CD1c-positive myeloid dendritic cell (primary cell): Measurements from ENCODE around the gene PSMB8.

ENCODE experiments used
- DNase-seq: peaks from one replicate; pipeline ENCODE4 v3.0.0-alpha.2; 2016; ENCODE audit errors: extremely low spot score

Gene PSMB8

GRCh38 chr6:32855467-32856174, 11.8 kb upstream of the PSMB8 start:
- no peak for DNase-seq

- DNase-seq = peak; percentile 67
Measured at GRCh38 chr6:32854376-32855178, 10.7 kb upstream of the PSMB8 start.

DNA sequence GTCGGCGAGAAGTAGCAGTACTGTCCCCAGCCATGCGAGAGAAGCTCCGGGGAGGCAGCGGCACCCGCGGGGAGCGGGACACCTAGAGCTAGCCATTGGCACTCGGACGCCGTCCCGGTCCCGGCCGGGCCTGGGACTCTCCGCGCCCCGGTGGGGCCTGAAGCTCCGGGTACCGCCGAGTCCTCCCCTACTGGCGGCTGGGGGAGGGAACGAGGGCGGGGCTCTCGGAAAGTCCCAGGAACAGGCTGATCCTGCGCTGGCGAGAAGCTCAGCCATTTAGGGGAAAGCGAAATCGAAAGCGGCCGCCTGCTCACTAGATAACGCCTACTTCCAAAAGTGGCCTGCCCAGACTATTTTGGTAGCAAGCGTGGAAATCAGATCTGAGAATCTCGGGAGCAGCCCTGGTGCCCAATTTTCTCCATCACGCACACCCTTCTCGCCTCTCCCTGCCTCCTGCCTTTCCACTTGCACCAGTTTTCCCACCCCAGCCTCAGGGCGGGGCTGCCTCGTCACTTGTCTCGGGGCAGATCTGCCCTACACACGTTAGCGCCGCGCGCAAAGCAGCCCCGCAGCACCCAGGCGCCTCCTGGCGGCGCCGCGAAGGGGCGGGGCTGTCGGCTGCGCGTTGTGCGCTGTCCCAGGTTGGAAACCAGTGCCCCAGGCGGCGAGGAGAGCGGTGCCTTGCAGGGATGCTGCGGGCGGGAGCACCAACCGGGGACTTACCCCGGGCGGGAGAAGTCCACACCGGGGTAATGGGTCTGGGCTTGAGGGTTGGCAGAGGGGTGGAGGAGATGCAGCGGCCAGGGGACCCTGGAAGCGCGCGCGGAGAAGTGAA, 9.9 kb upstream of the PSMB8 start, which contains the start of the genes PSMB9 and TAP1:
PSMB9 (plus strand) TSS at position 652 of the 835 bp plus-strand sequence; CDS start at position 690, 38 bp downstream.
TAP1 (minus strand) TSS at position 164 of the 835 bp plus-strand sequence; CDS start at position 96, 68 bp downstream.
- DNase-seq = peak; percentile 97

DNA sequence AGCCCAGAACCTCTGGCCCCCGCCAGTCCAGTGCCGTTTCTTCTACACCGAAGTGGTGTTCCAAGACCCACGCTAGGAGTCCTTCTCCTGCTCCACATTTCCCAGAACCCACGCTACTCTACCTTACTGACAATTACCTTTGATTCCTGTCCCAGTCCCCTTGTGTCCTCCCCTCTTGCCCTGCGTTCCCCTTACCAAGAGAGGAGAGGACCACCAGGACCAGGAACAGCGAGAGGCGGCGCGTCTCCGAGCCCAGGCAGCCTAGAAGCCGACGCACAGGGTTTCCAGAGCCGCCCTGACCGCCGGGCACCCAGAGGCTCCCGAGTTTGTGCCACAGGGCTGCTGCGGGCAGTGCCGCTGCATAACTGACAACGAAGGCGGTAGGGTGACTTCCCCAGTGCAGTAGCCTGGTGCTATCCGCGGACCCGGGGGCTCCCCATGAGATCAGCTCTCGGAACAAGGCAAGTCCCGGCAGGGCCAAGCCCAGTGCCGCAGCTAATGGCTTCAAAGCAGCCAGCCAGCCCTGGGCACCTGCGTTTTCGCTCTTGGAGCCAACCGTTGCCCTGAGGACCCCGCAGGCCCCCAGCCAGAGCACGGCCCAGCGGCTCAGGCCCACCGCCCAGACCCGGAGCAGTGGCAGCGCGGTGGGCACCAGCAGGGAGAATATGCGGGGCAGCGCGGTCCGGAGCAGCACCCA, 9.1 kb upstream of the PSMB8 start:
- DNase-seq = peak; percentile 62

DNA sequence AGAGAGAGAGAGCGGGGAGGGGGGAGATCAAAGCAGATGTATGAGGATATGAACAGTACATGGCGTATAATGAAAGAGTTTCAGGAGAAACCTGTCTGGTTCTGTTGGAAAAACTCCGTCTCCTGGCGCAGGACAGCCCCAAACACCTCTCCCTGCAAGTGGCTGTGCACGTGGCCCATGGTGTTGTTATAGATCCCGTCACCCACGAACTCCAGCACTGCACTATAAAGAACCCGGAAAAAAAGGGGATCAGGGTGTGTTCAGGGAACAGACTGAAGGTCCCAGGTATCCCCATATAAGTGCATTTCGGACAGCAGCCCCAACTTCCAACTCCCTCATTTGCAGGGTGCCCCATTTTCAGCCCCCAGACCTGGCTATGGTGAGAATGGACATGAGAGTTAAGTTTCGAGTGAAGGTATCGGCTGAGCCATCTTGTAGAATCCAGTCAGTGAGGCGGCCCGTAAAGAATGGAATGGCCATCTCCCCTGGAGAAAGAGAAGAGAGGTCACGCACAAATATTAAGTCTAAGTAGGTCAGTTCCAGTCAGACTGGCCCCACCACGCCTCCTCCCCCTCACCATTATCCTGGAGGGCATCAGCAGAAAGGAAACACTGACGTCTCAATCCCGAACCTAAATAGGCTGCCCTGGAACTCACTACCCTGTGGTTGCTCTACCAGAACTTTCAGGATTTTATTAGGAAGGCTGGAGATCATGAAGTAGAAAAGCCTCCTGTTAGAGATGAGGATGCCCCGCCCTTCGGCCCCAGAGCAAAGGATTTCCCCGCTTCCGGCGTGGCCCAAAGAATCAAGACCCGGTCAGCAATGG, 8.4 kb upstream of the PSMB8 start:
- DNase-seq = no peak

DNA sequence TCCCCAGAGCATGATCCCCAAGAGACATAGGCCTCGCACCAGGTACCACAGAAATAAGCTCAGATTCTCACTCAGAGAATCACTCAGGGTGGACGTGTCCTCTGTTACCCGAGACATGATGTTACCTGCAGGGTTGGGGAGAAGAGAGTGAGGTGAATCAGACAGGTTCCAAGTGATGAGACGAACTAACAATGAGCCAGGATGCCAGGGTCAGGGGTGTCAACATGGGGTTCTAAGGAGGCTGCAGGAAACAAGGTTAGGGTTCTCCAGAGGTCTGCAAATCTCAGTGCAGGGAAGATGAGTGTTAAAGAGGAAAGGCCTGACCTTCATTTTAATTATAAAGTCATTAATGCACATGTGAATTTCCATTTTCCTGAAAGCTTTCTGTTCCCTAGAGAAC, 7.2 kb upstream of the PSMB8 start:
- no peak for DNase-seq

DNA sequence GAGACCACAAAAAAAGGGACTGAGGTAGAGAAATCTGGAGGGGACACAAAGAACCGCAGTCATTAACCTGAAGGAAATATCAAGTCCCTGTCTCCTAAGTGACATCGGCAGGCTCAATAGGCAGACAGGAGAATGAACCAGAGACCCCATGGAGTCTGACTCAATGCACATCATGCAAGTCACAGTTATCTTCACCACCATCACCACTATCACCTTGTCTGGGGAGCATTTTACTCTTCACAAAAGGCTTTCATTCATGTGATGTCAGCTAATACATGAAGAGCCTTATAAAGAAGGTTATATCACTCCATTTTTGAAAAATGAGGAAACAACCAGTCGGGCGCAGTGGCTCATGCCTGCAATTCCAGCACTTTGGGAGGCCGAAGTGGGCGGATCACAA, 5.3 kb upstream of the PSMB8 start:
- DNase-seq = no peak

DNA sequence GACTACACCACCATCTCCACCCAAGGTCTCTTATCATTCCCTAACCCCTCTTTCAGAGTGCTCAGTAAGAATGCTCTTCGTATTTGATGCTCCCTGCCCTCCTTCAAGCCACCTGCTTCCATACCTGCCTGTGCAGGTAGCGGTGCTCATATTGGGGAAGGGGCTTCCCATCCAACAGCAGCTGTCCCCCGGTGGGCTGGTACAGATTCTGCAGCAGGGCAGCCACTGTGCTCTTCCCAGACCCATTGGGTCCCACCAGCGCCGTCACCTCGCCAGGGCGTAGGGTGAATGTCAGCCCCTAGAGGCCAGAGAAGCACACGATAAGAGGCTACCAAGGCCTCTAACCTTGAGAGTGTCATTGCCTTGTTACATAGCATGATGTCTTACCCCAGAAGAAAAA, 3.9 kb upstream of the PSMB8 start:
- DNase-seq = no peak

GRCh38 chr6:32847004-32847403, 3.2 kb upstream of the PSMB8 start:
- no peak for DNase-seq

- DNase-seq = peak; percentile 56
Measured at GRCh38 chr6:32845384-32845884, 1.6 kb upstream of the PSMB8 start.

DNA sequence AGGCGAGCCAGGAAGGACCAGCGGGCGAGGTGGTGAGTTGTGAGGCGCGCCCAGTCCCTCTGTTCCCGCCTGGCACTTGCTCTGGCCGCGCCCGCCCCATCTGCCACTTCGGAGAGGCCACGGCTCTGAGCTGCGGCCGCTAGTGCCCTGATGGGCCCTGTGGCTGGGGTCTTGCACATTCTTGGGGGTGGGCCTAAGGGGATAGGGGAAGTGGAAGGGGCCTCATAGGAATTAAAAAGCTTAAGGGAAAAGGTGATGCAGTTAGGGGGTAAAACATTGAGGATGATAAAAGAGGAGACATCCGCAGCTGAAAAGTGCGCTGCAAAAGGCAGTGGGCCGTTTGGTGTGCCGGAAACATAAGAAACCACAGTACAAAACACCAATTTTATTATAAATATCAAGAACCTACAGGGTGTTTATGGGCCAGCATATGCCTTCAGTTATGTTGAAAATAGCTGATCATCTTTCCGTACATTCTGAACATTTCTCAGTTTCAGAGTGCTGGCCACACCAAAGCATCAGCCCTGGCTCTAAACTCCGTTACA, 1.1 kb upstream of the PSMB8 start:
- no peak for DNase-seq

GRCh38 chr6:32843331-32843978, 392 bp downstream of the PSMB8 start:
- DNase-seq = no peak

GRCh38 chr6:32842690-32843089, 1.2 kb downstream of the PSMB8 start:
- no peak for DNase-seq

- no peak for DNase-seq
Measured at GRCh38 chr6:32842021-32842650, 1.7 kb downstream of the PSMB8 start.

GRCh38 chr6:32840604-32841246, 3.1 kb downstream of the PSMB8 start:
- no peak for DNase-seq

DNA sequence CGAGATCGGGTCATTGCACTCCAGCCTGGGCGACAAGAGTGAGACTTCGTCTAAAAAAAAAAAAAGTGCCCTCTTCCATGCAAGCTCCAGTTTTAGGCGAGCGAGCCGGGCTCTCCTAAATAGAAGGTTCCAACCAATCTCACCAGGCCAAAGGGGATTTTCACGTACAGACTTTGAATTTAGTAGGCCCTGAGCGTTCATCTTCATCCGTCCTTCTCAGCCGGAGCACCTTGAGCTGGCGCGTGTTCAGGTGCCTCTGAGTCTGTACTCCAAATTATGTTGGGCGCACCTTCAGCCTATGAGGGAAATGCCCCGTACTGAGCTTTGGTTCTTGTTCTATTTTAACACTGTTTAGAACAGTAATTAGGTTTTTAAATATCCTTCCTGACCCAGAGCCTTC, 4.5 kb downstream of the PSMB8 start:
- DNase-seq = no peak

GRCh38 chr6:32838114-32838958, 5.5 kb downstream of the PSMB8 start, which contains the start of gene TAP2:
TSS of gene TAP2 (minus strand) at chr6:32838739. CDS start at chr6:32838233, 506 bp downstream.
- DNase-seq = peak; percentile 98
